ENCODE measurements around the gene SLC22A8. TPM values are rescaled to one million over a fixed set of nuclear protein-coding genes. Genes with fewer than 3 reads are reported as not detected.

Gene SLC22A8
- total and polyA plus RNA-seq, 10 of the 15 experiments (the other 5 are each of a cell fraction or from before 2014, with no cell fraction given) = not detected

GRCh38 chr11:63007920-63008319, 7.7 kb downstream of the SLC22A8 start (continued):
- no peak for TF ChIP-seq MTA3 (IDR thresholded peaks at IDR 0.05; ENCODE audit: borderline replicate concordance, low read length)

- in situ Hi-C loops (cut with MboI) (no loop called here), intact Hi-C loops (cut with micrococcal nuclease; ENCODE audit: unreplicated experiment) (no loop called here)
- 37% methylated on average over 9 of the region's 9 CpGs for WGBS (ENCODE audit: insufficient coverage, insufficient replicate concordance, low lambda C conversion rate, missing lambda C conversion rate)
- H3K9me3 ChIP-seq (replicated peaks; ENCODE audit: control insufficient read depth, insufficient read depth, low read length) = no peaks in the 10 kb centered on the region
- peaks cover 0 to 3% of the 10 kb centered on the region in 2 experiments; a peak in 1 of 4 replicates for H3K27me3 ChIP-seq (replicated peaks in 1 of 2; ENCODE audit: control insufficient read depth in 2 of 2, insufficient read depth in 2 of 2, low read length in 1 of 2)
- BruUV-seq (replicated peaks) = no TSS peak
- CTCF ChIA-PET = no interaction called here
- no peak overlapping the region for H3K4me3 ChIP-seq
- H4K20me1 ChIP-seq (ENCODE audit: control insufficient read depth, insufficient read depth) = no peaks in the 10 kb centered on the region
- H2AFZ ChIP-seq (ENCODE audit: control insufficient read depth, low read depth, low read length) = no peak overlapping the region
- no peaks in the 10 kb centered on the region for H3K36me3 ChIP-seq (ENCODE audit: control insufficient read depth in 2 of 2, insufficient read depth in 2 of 2, low read length in 1 of 2)
- FAIRE-seq = no peak
- no peak for DNase-seq (ENCODE audit: low read depth, low spot score)
- RAD21 ChIA-PET (ENCODE audit: unreplicated experiment) = no interaction called here
- H3K27ac ChIP-seq (ENCODE audit: control insufficient read depth, insufficient read depth) = no peak overlapping the region
- POLR2A ChIA-PET = no interaction called here
- H3K4me1 ChIP-seq (ENCODE audit: control insufficient read depth, insufficient read depth, low read length) = no peaks in the 10 kb centered on the region
- ATAC-seq = no peak
- H3K4me2 ChIP-seq (ENCODE audit: control insufficient read depth, insufficient read depth) = no peak overlapping the region
- H3K9ac ChIP-seq (ENCODE audit: control insufficient read depth, insufficient read depth, low read length) = no peak overlapping the region
- SMC1A ChIA-PET (ENCODE audit: uncharacterized antibody, unreplicated experiment) = no interaction called here
- no peak for TF ChIP-seq PBX3 (IDR thresholded peaks at IDR 0.05; ENCODE audit: insufficient replicate concordance, low read depth, low read length)
- no peak for TF ChIP-seq ETV6 (conservative IDR thresholded peaks at IDR 0.05 in 1 of 2, IDR thresholded peaks at IDR 0.05 in 1 of 2; ENCODE audit: borderline replicate concordance in 1 of 2, low read depth in 1 of 2)
- no peak for TF ChIP-seq ZBTB40 (IDR thresholded peaks at IDR 0.05; ENCODE audit: borderline replicate concordance)
- TF ChIP-seq FOS (IDR thresholded peaks at IDR 0.05; ENCODE audit: borderline replicate concordance, extremely low read depth, insufficient read length) = no peak
- TF ChIP-seq MYC (IDR thresholded peaks at IDR 0.05; ENCODE audit: insufficient read depth, insufficient read length, insufficient replicate concordance, low read length, severe bottlenecking) = no peak
- H3K79me2 ChIP-seq (ENCODE audit: control insufficient read depth, insufficient read depth, low read length) = no peaks in the 10 kb centered on the region
Measured at GRCh38 chr11:63001456-63001855, 14.2 kb downstream of the SLC22A8 start.
